Natural killer cell (primary cell): Measurements from ENCODE around the gene UGT1A8. TPM values are rescaled to one million over a fixed set of nuclear protein-coding genes. Genes with fewer than 3 reads are reported as not detected.

Source experiments
- ATAC-seq, 3 donors: fragments of 150-1000 bp in 2 of 3; fragments of 200-7000 bp in 1 of 3; cut with Tn5 transposase; 1 replicate in 1 of 3; 2 replicates in 2 of 3; pipeline ENCODE4 v1.10.0; 2021; ENCODE audit warnings: mild to moderate bottlenecking in 2 of 3, moderate library complexity in 2 of 3
- DNase-seq, 2 donors: peaks; one replicate each; pipeline versions ENCODE4 v3.0.0 to v3.0.0-alpha.2; 2013 to 2021; ENCODE audit warnings: mixed read lengths in 1 of 2
- H3K27ac ChIP-seq: one replicate; pipeline ENCODE4 v1.5.1; 2013; ENCODE audit warnings: mild to moderate bottlenecking, low read length
- H3K27me3 ChIP-seq: one replicate; pipeline ENCODE4 v1.6.1; 2013; ENCODE audit warnings: low read length; ENCODE audit not compliant: control insufficient read depth, insufficient read depth
- H3K36me3 ChIP-seq: one replicate; pipeline ENCODE4 v1.6.1; 2013; ENCODE audit warnings: low read length; ENCODE audit not compliant: control insufficient read depth, insufficient read depth
- H3K4me1 ChIP-seq: one replicate; pipeline ENCODE4 v1.6.1; 2013; ENCODE audit warnings: low read length; ENCODE audit not compliant: control insufficient read depth, insufficient read depth
- H3K4me3 ChIP-seq: one replicate; pipeline ENCODE4 v1.5.1; 2013; ENCODE audit warnings: low read length
- H3K9me3 ChIP-seq: one replicate; pipeline ENCODE4 v1.6.1; 2013; ENCODE audit warnings: low read length; ENCODE audit not compliant: control insufficient read depth, insufficient read depth
- H3K27ac Mint-ChIP-seq, 2 donors: one replicate each; pipeline ENCODE4 v1.8.0; 2022; ENCODE audit warnings: mild to moderate bottlenecking in 2 of 2, mixed read lengths in 2 of 2, moderate library complexity in 1 of 2
- H3K27me3 Mint-ChIP-seq, 2 donors: one replicate each; pipeline ENCODE4 v1.8.0; 2022; ENCODE audit warnings: low read depth in 2 of 2, mixed read lengths in 2 of 2
- H3K36me3 Mint-ChIP-seq: one replicate; pipeline ENCODE4 v1.8.0; 2022; ENCODE audit warnings: mixed read lengths
- H3K4me1 Mint-ChIP-seq, 2 donors: one replicate each; pipeline ENCODE4 v1.8.0; 2022; ENCODE audit warnings: mixed read lengths in 2 of 2
- H3K4me3 Mint-ChIP-seq: one replicate; pipeline ENCODE4 v1.8.0; 2022; ENCODE audit warnings: mild to moderate bottlenecking, moderate library complexity, mixed read lengths
- H3K9me3 Mint-ChIP-seq, 2 donors: one replicate each; pipeline ENCODE4 v1.8.0; 2022; ENCODE audit warnings: mixed read lengths in 2 of 2
- WGBS: methylation state at CpG from one replicate; pipeline ENCODE4 v1.1.7; 2013; ENCODE audit warnings: missing lambda C conversion rate; ENCODE audit not compliant: insufficient coverage; 5-methylcytosine and 5-hydroxymethylcytosine counted together
- intact Hi-C: fragments of 100-400 bp; cut with micrococcal nuclease; formaldehyde crosslinking; loops from one replicate; pipeline ENCODE4 v1.14.2; 2022
- total RNA-seq, 4 donors: library from RNA; stranded (reverse); fragments of 120-200 nt in 1 of 4; gene quantifications; one replicate each; pipeline versions ENCODE4 v1.2.3 to v1.2.4, GENCODE V29; 2013 to 2022
- TF ChIP-seq, protein P1 (sequence below): fragments of 200-600 bp; IDR thresholded peaks from one replicate; pipeline ENCODE4 v1.8.0; 2022; ENCODE audit warnings: antibody characterized with exemption

Gene UGT1A8
- total RNA-seq, 3 donors from 2014 or later (not counting 1 experiment from before 2014, with no cell fraction given) = not detected

DNA sequence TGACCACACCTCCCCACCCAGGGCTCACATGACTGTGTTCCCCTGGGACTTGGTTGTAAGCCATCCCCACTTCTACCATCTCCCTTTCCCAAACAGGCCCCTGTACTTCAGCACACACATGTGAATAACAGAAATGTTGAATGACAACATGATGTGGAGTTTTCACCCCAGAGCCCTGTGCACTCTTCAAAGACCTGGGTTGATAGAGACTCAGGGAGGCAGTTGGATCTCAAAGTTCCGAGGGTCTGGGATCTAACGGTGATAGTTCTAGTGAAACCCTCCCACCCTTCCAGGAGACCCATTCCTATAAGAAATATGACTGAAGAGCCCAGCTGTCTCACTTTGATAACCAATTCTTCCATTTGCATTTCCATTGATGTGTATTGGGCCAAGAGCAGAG is 160.6 kb downstream of the UGT1A8 start, which contains the start of gene MROH2A:
Gene MROH2A, plus strand, starts transcription at position 301 of the 400 bp plus-strand sequence. CDS start 1,029 bp downstream, outside the sequence.
- Histone ChIP-seq H3K27me3 (no peaks in the 10 kb centered on the region), H3K4me1 (no peaks in the 10 kb centered on the region), H3K27ac (no peak within 1 kb of the TSS), H3K9me3 (peaks cover 3% of the 10 kb centered on the region), H3K4me3 (no peak within 1 kb of the TSS), H3K36me3 (no peaks in the 10 kb centered on the region)
- TF ChIP-seq, protein P1, sequence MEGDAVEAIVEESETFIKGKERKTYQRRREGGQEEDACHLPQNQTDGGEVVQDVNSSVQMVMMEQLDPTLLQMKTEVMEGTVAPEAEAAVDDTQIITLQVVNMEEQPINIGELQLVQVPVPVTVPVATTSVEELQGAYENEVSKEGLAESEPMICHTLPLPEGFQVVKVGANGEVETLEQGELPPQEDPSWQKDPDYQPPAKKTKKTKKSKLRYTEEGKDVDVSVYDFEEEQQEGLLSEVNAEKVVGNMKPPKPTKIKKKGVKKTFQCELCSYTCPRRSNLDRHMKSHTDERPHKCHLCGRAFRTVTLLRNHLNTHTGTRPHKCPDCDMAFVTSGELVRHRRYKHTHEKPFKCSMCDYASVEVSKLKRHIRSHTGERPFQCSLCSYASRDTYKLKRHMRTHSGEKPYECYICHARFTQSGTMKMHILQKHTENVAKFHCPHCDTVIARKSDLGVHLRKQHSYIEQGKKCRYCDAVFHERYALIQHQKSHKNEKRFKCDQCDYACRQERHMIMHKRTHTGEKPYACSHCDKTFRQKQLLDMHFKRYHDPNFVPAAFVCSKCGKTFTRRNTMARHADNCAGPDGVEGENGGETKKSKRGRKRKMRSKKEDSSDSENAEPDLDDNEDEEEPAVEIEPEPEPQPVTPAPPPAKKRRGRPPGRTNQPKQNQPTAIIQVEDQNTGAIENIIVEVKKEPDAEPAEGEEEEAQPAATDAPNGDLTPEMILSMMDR = no peak
- WGBS = 81% methylated on average over 2 of the region's 2 CpGs
- Mint-ChIP-seq H3K9me3 (peaks cover 0 to 3% of the 10 kb centered on the region in 2 donors), H3K27ac (no peak within 1 kb of the TSS), H3K4me1 (no peaks in the 10 kb centered on the region), H3K27me3 (peaks cover 28 to 59% of the 10 kb centered on the region in 2 donors), H3K4me3 (no peak within 1 kb of the TSS), H3K36me3 (no peaks in the 10 kb centered on the region)
- ATAC-seq (no peak), DNase-seq (no peak)
- intact Hi-C loops = no loop called here

- no peaks in the 10 kb centered on the region for H3K4me1 ChIP-seq
- no peak overlapping the region for H3K27ac ChIP-seq
- Mint-ChIP-seq H3K4me1 (no peaks in the 10 kb centered on the region), H3K9me3 (peaks cover 0 to 3% of the 10 kb centered on the region in 2 donors), H3K36me3 (no peaks in the 10 kb centered on the region), H3K4me3 (no peak overlapping the region), H3K27ac (no peak overlapping the region), H3K27me3 (peaks cover 32 to 66% of the 10 kb centered on the region in 2 donors)
- no peaks in the 10 kb centered on the region for H3K36me3 ChIP-seq
- TF ChIP-seq, protein P1 = no peak
- H3K4me3 ChIP-seq = no peak overlapping the region
- intact Hi-C loops = no loop called here
- H3K27me3 ChIP-seq = no peaks in the 10 kb centered on the region
- H3K9me3 ChIP-seq = peaks cover 3% of the 10 kb centered on the region
- 89% methylated on average over 4 of the region's 4 CpGs for WGBS
- ATAC-seq = no peak
- no peak for DNase-seq
These were observed 162.3 kb downstream of the UGT1A8 start for GRCh38 chr2:233779722-233780121.

- Histone ChIP-seq H3K36me3 (no peaks in the 10 kb centered on the region), H3K4me1 (no peaks in the 10 kb centered on the region), H3K27me3 (no peaks in the 10 kb centered on the region), H3K4me3 (no peak overlapping the region), H3K27ac (no peak overlapping the region), H3K9me3 (no peaks in the 10 kb centered on the region)
- DNase-seq (no peak), ATAC-seq (no peak)
- Mint-ChIP-seq H3K9me3 (peaks cover 0 to 3% of the 10 kb centered on the region in 2 donors), H3K27ac (no peak overlapping the region), H3K4me3 (no peak overlapping the region), H3K27me3 (peaks cover 26 to 57% of the 10 kb centered on the region in 2 donors), H3K4me1 (no peaks in the 10 kb centered on the region), H3K36me3 (no peaks in the 10 kb centered on the region)
- TF ChIP-seq, protein P1 = no peak
- no CpG with 5 or more reads among the region's 4 CpGs for WGBS
- intact Hi-C loops = no loop called here
These were observed 163.3 kb downstream of the UGT1A8 start for GRCh38 chr2:233780771-233781170.

DNA sequence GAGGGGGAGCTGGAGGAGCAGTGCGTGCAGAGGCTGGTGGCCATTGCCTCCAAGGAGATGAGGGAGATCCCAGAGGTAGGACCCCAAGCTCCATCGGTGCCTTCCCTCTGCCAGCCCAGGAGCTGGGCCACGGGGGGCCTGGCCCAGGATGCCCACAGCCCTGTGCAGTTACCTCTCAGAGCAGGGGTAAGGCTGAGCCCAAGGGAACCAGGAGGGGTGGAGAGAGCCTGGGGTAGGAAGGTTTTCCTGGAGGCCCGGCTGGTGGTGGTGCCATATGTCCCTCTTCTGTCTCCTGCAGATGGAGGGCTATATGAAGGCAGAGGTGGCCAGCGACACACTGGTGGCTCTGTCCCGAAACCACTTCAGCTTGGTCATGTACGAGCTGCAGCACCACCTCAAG is 172.1 kb downstream of the UGT1A8 start:
- Histone ChIP-seq H3K4me1 (no peaks in the 10 kb centered on the region), H3K9me3 (no peaks in the 10 kb centered on the region), H3K27ac (no peak overlapping the region), H3K36me3 (no peaks in the 10 kb centered on the region), H3K27me3 (no peaks in the 10 kb centered on the region), H3K4me3 (no peak overlapping the region)
- Mint-ChIP-seq H3K36me3 (no peaks in the 10 kb centered on the region), H3K27me3 (peaks cover 6 to 8% of the 10 kb centered on the region in 2 donors), H3K9me3 (no peaks in the 10 kb centered on the region), H3K4me1 (no peaks in the 10 kb centered on the region), H3K27ac (no peak overlapping the region), H3K4me3 (no peak overlapping the region)
- no peak for ATAC-seq
- WGBS = 90% methylated on average over 7 of the region's 7 CpGs
- no peak for DNase-seq
- TF ChIP-seq, protein P1 = no peak
- intact Hi-C loops = no loop called here
